Fibroblast of lung (primary cell): ENCODE measurements around the gene B3GLCT. TPM values are rescaled to one million over a fixed set of nuclear protein-coding genes. Genes with fewer than 3 reads are reported as not detected.

Source experiments
- DNase-seq, 2 donors: peaks; one replicate each; pipeline versions ENCODE4 v3.0.0 to v3.0.0-alpha.2; 2010; ENCODE audit warnings: low read depth in 2 of 2
- H2AFZ ChIP-seq: 2 replicates; pipeline ENCODE4 v1.5.1; 2012; ENCODE audit warnings: low read length, control low read depth, inconsistent platforms
- H3K27ac ChIP-seq: 2 replicates; pipeline ENCODE4 v1.5.1; 2011; ENCODE audit warnings: low read length, control low read depth; ENCODE audit not compliant: insufficient read depth
- H3K27me3 ChIP-seq: 2 replicates; pipeline ENCODE4 v1.5.1; 2011; ENCODE audit warnings: mild to moderate bottlenecking, low read length; ENCODE audit not compliant: control insufficient read depth, insufficient read depth
- H3K36me3 ChIP-seq: 2 replicates; pipeline ENCODE4 v1.5.1; 2011; ENCODE audit warnings: low read length; ENCODE audit not compliant: control insufficient read depth, insufficient read depth
- H3K4me1 ChIP-seq: 2 replicates; pipeline ENCODE4 v1.5.1; 2011; ENCODE audit warnings: low read length; ENCODE audit not compliant: control insufficient read depth, insufficient read depth; ENCODE audit errors: extremely low read depth
- H3K4me2 ChIP-seq: 2 replicates; pipeline ENCODE4 v1.5.1; 2011; ENCODE audit warnings: low read length, control low read depth; ENCODE audit not compliant: insufficient read depth; ENCODE audit errors: extremely low read depth
- H3K4me3 ChIP-seq, 4 experiments: fragments of 200-600 bp in 1 of 4; sonication (generic) in 1 of 4; replicated peaks in 1 of 4; 2 replicates each; pipeline ENCODE4 v1.5.1; 2011 to 2016; ENCODE audit warnings: low read length in 4 of 4, low read depth in 3 of 4, mild to moderate bottlenecking in 3 of 4, control low read depth in 2 of 4, inconsistent platforms in 1 of 4, mixed read lengths in 1 of 4; ENCODE audit not compliant: insufficient read depth in 1 of 4; ENCODE audit errors: control extremely low read depth in 1 of 4
- H3K79me2 ChIP-seq: 2 replicates; pipeline ENCODE4 v1.5.1; 2012; ENCODE audit warnings: mild to moderate bottlenecking, low read length, inconsistent platforms; ENCODE audit not compliant: control insufficient read depth, insufficient read depth
- H3K9ac ChIP-seq: 2 replicates; pipeline ENCODE4 v1.5.1; 2011; ENCODE audit warnings: mild to moderate bottlenecking, low read length, control low read depth; ENCODE audit not compliant: insufficient read depth
- H3K9me3 ChIP-seq: 2 replicates; pipeline ENCODE4 v1.5.1; 2012; ENCODE audit warnings: low read depth, low read length; ENCODE audit not compliant: control insufficient read depth, insufficient read depth
- H4K20me1 ChIP-seq: 2 replicates; pipeline ENCODE4 v1.5.1; 2011; ENCODE audit warnings: low read length; ENCODE audit not compliant: control insufficient read depth, insufficient read depth; ENCODE audit errors: extremely low read depth
- CTCF ChIP-seq, 2 donors: IDR thresholded peaks in 1 of 2; conservative IDR thresholded peaks in 1 of 2; 1 replicate in 1 of 2; 2 replicates in 1 of 2; pipeline ENCODE4 v1.5.1; 2011 to 2012; ENCODE audit warnings: low read length in 2 of 2, control low read depth in 1 of 2, inconsistent platforms in 1 of 2, low read depth in 1 of 2, mild to moderate bottlenecking in 1 of 2
- EZH2 ChIP-seq: IDR thresholded peaks from 2 replicates; pipeline ENCODE4 v1.5.1; 2012; ENCODE audit warnings: low read length, control low read depth, mild to moderate bottlenecking; ENCODE audit errors: missing control alignments
- polyA plus RNA-seq, 2 donors: library from polyadenylated mRNA; depleted of rRNA in 1 of 2; stranded (reverse) in 1 of 2; unstranded in 1 of 2; fragments of >200 nt; gene quantifications; 2 replicates each; pipeline ENCODE4 v1.2.1, GENCODE V29; 2011 to 2012; ENCODE audit warnings: missing spikeins in 1 of 2
- total RNA-seq: library from RNA; depleted of rRNA; stranded (reverse); fragments of >200 nt; gene quantifications from 2 replicates; pipeline ENCODE4 v1.2.1, GENCODE V29; 2014

B3GLCT gene
- total and polyA plus RNA-seq, 2 donors (not counting 1 experiment from before 2014, with no cell fraction given): 4.4 to 7.8 TPM

- no peaks in the 10 kb centered on the region for H3K4me1 ChIP-seq
- no peak overlapping the region for H2AFZ ChIP-seq
- no peak for TF ChIP-seq CTCF (conservative IDR thresholded peaks at IDR 0.05 in 1 of 2, IDR thresholded peaks at IDR 0.05 in 1 of 2; ENCODE audit: low read depth in 1 of 2, low read length in 2 of 2)
- TF ChIP-seq EZH2: no peak
- H3K79me2 ChIP-seq: no peaks in the 10 kb centered on the region
- H3K9me3 ChIP-seq: no peaks in the 10 kb centered on the region
- no peak overlapping the region for H3K9ac ChIP-seq
- no peaks in the 10 kb centered on the region for H3K27me3 ChIP-seq
- H3K27ac ChIP-seq: no peak overlapping the region
- no peak for DNase-seq
- no peak overlapping the region for H3K4me3 ChIP-seq
- H3K4me2 ChIP-seq: no peak overlapping the region
- H3K36me3 ChIP-seq: no peaks in the 10 kb centered on the region
- H4K20me1 ChIP-seq: no peaks in the 10 kb centered on the region
Measured at GRCh38 chr13:31367410-31367809, 167.6 kb downstream of the B3GLCT start.

- H3K27me3 ChIP-seq: no peaks in the 10 kb centered on the region
- H3K4me3 ChIP-seq: no peak overlapping the region
- H3K4me2 ChIP-seq: no peak overlapping the region
- DNase-seq: peak in 1 of 2 donors; percentile 44
- no peaks in the 10 kb centered on the region for H3K4me1 ChIP-seq
- no peak for TF ChIP-seq EZH2
- TF ChIP-seq CTCF (conservative IDR thresholded peaks at IDR 0.05 in 1 of 2, IDR thresholded peaks at IDR 0.05 in 1 of 2; ENCODE audit: low read depth in 1 of 2, low read length in 2 of 2): no peak
- H4K20me1 ChIP-seq: no peaks in the 10 kb centered on the region
- H3K9me3 ChIP-seq: no peaks in the 10 kb centered on the region
- no peak overlapping the region for H2AFZ ChIP-seq
- H3K36me3 ChIP-seq: no peaks in the 10 kb centered on the region
- no peak overlapping the region for H3K9ac ChIP-seq
- no peak overlapping the region for H3K27ac ChIP-seq
- H3K79me2 ChIP-seq: no peaks in the 10 kb centered on the region
Measured at GRCh38 chr13:31369213-31369612, 169.4 kb downstream of the B3GLCT start.

- TF ChIP-seq EZH2 (no peak), CTCF (conservative IDR thresholded peaks at IDR 0.05 in 1 of 2, IDR thresholded peaks at IDR 0.05 in 1 of 2; ENCODE audit: low read depth in 1 of 2, low read length in 2 of 2) (no peak)
- no peak overlapping the region for H3K9ac ChIP-seq
- no peaks in the 10 kb centered on the region for H3K36me3 ChIP-seq
- H3K79me2 ChIP-seq: no peaks in the 10 kb centered on the region
- no peaks in the 10 kb centered on the region for H3K4me1 ChIP-seq
- H3K27ac ChIP-seq: no peak overlapping the region
- no peak overlapping the region for H3K4me3 ChIP-seq
- no peak overlapping the region for H3K4me2 ChIP-seq
- no peaks in the 10 kb centered on the region for H4K20me1 ChIP-seq
- H3K27me3 ChIP-seq: no peaks in the 10 kb centered on the region
- H2AFZ ChIP-seq: no peak overlapping the region
- DNase-seq: no peak
- no peaks in the 10 kb centered on the region for H3K9me3 ChIP-seq
Measured at GRCh38 chr13:31372454-31372853, 172.7 kb downstream of the B3GLCT start.
